Stimulated activated CD4-positive, alpha-beta T cell treated with anti-CD3 and anti-CD28 coated beads, Interleukin-2, amount 100 ng/mL, for 48 hours (primary cell): ENCODE data around the gene SGMS1.
"Not testable (repeated sequence)": the region's sequence is repeated elsewhere in the genome, so short reads cannot be mapped to it uniquely, and the experiment has no call there.

Experiments
- DNase-seq, 2 donors: peaks; one replicate each; pipeline ENCODE4 v3.0.0-alpha.2; 2020

The SGMS1 gene

DNA sequence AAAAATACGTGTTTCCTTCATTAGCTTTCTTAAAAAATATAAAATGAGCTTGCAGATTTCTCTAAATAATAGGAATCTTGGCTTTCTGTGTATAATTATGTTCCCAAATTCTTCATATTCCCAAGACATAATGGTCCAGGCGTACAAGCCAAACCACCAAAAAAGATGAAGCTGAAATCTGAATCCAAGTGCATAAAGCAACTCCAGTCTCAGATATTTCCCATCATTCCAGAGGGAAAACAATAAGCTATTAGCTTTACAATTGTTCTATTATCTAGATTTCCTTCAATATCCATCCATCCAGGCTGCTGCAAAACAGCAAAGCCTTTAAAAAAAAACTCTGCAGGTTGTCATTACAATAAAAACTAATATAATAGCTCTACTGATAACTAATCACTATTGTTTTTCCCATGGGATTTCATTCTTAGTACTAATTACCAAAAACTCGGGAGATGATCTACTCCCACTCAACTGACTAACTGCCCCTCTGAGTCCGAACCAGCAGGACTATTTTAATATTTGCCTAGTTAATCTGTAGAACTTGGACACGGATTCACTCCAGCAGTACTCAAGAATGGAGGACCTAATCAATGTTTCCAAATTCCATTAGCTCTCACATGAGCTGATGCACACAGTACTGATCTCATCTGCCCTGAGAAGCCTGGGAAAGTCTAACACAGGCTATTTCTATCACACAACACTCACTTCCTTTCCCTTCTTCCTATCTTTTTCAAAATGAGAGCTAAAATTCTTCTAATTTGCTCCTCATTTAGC, 263.5 kb downstream of the SGMS1 start:
- no peak for DNase-seq

DNA sequence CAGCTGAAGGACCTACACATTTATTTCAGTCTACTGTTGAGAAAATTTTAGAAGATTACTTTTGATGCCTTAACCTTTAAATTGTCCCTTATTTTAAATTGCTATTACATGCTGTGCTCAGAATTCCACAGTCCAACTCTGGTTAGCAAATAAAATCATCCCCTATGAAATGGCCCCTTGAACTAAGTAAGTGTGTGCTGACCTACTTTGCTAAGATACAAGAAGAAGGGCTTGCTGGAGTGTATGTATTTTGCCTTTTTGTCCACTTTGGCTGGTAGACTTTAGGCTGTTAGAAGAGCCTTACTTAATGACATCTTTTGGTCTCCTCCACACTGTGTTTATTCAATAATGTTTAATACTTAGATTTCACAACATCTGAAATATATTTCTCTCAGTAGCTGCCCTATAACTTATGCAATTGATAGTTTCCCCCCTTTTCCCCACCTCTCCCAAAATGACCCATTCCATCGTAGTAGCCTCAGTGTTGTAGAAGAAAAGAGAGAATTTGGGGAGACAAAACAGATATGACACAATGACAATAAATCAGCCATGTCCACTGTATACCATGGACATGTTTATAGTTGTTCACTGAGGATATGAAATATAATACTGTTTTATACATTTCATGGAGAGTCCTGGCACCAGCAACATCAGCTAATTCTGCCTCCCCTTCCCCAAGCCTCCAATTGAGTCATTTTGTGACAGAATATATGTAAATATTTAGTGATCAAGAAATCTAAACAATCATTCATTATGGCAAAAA, 264.6 kb downstream of the SGMS1 start:
- no peak for DNase-seq

DNA sequence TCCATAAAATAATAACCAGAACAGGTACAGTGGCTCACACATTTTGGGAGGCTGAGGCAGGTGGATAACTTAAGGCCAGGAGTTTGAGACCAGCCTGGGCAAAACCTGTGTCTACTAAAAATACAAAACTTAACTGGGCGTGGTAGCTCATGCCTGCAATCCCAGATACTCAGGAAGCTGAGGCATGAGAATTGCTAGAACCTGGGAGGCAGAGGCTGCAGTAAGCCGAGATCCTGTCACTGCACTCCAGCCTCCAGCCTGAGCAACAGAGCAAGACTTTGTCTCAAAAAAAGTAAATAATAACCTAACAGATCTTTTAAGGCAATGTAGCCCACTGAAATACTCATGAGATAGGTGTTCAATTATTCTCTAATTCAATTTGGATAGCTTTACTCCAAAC, 265.3 kb downstream of the SGMS1 start:
- DNase-seq: no peak

DNA sequence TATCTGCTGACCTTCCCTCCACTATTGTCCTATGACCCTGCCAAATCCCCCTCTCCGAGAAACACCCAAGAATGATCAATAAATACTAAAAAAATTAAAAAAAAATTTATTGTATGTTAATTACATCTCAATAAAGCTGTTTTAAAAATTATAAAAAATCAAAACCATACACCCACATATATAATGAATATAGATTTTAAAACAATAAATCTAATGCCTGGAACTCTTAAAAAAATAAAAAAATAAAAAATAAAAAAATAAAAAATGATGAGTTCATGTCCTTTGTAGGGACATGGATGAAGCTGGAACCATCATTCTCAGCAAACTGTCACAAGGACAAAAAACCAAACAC, 267.3 kb downstream of the SGMS1 start:
- DNase-seq: not testable (repeated sequence)

DNA sequence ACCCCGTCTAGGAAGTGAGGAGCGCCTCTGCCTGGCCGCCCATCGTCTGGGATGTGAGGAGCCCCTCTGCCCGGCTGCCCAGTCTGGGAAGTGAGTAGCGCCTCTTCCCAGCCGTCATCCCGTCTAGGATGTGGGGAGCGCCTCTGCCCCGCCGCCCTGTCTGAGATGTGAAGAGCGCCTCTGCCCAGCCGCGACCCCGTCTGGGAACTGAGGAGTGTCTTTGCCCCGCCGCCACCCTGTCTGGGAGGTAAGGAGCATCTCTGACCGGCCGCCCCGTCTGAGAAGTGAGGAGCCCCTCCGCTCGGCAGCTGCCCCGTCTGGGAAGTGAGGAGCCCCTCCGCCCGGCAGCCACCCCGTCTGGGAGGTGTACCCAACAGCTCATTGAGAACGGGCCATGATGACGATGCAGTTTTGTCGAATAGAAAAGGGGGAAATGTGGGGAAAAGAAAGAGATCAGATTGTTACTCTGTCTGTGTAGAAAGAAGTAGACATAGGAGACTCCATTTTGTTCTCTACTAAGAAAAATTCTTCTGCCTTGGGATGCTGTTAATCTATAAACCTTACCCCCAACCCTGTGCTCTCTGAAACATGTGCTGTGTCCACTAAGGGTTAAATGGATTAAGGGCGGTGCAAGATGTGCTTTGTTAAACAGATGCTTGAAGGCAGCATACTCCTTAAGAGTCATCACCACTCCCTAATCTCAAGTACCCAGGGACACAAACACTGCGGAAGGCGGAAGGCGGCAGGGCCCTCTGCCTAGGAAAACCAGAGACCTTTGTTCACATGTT, 267.9 kb downstream of the SGMS1 start:
- not testable (repeated sequence) for DNase-seq

DNA sequence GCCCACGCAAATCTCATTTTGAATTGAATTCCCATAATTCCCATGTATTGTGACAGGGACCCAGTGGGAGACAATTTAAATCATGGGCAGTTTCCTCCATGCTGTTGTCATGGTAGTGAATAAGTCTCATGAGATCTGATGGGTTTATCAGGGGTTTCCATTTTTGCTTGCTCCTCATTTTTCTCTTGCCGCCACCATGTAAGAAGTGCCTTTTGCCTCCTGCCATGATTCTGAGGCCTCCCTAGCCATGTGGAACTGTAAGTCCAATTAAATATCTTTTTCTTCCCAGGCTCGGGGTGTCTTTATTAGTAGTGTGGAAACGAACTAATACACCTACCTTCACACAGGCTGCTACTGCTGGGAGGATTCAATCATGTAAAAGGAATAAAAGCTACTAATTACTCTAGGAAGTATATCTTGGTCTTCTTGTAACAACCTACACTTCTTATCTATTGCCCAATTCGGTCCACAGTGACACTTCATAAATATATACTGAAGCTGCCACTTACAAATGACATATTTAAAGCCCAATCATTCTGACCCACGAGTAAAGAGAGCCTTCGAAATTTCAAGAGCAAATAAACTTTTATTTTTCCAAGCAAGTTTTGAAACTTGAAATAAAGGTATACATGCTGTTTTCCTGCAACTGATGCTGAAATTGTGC, 272.1 kb downstream of the SGMS1 start:
- DNase-seq: no peak

DNA sequence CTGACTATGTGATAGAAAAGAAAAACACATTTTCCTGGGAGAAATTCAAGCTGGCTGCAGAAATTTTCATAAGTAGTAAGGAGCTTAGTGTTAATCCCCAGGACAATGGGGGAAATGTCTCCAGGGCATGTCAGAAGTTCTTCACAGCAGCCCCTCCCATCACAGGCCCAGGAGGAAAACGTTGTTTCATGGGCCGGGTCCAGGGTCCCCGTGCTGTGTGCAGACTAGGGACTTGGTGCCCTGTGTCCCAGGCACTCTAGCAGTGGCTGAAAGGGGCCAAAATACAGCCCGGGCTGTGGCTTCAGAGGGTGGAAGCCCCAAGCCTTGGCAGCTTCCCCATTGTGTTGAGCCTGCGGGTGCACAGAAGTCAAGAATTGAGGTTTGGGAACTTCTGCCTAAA, 273.4 kb downstream of the SGMS1 start:
- no peak for DNase-seq

DNA sequence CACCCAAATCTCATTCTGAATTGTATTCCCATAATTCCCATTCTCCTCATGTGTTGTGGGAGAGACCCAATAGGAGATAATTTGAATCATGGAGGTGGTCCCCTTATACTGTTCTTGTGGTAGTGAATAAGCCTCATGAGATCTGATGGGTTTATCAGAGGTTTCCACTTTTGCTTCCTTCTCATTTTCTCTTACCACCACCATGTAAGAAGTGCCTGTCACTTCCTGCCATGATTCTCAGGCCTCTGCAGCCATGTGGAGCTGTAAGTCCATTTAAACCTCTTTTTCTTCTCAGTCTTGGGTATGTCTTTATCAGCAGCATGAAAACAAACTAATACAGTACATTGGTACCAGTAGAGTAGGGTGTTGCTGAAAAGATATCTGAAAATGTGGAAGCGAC, 274.2 kb downstream of the SGMS1 start:
- no peak for DNase-seq

DNA sequence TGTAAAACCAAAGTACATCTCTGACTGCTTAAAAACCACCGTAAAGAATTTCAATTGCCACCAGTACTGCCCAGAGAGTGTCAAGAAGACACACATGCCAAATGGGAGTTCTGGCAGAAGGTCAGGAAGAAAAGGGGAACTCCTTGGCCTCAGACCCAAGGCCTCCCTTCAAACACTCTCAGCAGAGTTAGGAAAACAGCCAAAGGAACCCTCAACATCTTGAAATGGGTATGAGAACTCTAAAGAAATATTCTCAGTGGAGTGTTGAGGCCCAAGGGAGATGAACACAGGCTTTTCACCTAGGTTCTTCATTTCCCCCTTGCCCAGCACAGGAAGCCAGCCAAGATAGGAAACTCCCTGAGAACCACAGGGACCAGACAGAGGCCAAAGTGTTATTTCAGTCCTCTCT, 276.4 kb downstream of the SGMS1 start:
- DNase-seq: no peak

DNA sequence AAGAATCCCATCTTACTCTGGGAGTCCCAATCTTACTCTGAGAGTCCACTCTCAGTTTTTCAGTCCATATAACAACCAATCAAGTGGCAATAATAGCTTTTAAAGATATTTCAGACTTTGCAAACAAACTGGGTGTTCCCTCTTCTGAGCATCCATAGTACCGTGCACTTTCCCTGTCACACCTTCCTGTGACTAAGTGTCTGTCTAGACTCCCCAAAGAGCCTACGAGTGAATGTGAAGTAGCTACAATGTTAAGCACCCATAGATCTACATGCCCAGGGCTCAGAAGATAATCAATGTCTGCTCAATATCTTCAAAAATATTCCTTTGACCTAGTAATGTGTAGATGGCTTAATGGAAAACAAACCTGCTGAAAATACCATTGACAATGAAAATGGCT, 276.8 kb downstream of the SGMS1 start:
- DNase-seq: no peak

DNA sequence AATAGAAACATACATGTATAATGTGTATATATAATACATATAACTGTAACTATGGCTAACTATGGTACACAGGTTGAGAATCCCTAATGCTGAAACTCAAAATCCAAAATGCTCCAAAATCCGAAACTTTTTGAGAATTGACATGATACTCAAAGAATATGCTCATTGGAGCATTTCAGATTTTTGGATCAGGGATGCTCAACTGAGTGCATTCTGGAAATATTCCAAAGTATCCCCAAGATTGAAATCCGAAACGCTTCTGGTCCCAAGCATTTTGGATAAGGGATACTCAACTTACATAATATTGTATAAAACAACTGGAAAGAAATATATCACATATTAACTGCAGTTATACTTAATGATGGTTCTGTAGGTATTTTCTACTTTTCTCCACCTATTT, 278.2 kb downstream of the SGMS1 start:
- DNase-seq: no peak

DNA sequence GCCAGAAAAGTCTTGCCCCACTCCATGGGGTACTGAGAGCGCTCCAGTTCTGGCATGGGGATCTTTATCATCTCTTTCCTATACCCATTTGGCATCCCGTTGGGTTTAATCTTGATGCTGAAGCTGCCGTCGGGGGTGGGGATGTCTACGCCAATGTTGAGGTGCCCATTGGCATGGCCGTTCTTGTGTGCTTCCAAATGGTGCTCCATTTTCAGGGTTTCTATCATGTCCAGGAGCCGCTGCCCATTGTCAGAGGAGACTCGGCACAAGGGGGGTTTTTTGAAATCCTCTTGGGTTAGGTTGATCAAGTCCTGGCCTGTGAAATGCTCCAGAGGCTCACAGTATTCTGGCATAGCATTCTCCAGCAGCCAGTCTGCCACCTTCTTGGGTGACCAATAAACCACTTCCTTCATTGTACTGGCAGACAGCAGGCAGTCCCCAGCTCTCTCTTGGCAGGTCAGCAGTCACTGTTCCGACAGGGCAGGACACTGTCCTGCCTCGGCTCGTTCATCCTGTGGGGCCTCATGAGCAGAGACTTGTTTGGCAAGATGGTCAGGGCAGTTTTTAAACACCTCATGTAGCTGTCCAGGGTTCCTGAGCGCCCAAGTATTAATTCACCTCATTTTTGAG, 279.9 kb downstream of the SGMS1 start:
- DNase-seq: no peak

DNA sequence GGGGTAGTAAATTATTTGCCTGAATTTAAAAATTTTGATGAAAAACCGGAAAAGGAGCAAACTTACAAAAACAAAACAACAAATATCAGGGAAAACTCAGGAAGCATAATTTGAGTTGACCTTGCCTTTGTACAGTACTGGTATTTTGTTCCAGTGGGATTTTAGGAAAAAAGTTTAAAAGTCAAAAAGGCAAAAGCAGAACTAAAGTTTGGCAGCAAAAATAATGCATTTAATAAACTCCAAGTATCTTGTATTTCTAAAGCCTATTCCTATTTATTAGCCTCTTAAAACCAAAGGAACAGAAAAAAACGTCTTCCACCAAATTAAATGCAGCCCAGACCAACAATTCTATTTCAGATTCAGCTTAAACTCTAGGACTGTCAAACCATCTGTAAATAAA, 281.8 kb downstream of the SGMS1 start:
- DNase-seq: no peak

DNA sequence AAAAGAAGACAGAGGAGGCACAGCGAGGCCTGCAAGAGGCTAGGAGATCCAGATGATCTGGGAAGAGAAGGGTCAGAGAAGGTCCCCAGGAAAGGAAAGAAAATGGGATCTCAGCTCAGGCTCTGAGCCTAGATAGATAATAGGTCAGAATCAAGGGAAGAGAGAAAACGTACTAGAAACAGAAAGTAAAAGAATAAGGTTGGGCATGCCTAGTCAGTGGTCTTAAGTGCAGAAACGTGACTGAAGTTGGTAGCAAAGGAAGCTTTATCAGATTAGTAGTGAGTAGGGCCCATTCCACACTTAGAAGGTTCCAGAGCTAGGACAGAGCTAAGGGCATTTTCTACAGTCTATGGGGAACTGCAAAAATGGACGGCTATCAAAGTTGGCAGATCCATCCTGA, 287.6 kb downstream of the SGMS1 start:
- DNase-seq: no peak

DNA sequence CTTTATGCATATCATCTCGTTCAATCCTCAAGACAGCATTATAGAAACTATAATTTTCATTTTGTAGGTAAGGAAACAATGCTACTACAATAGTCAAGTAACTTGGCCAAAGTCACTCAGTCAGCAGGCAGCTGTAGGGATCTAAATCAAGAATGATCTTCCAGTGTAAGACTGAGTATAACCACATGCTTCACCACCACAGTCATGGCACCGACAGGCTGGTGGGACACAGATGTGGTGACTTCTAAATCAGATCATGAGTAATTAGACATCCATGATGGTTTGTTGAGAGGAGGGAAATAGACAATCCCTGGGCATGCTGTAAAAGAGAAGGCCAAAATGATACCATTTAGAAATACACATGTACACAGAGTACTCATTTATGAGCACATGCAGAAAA, 288.4 kb downstream of the SGMS1 start:
- DNase-seq: no peak

DNA sequence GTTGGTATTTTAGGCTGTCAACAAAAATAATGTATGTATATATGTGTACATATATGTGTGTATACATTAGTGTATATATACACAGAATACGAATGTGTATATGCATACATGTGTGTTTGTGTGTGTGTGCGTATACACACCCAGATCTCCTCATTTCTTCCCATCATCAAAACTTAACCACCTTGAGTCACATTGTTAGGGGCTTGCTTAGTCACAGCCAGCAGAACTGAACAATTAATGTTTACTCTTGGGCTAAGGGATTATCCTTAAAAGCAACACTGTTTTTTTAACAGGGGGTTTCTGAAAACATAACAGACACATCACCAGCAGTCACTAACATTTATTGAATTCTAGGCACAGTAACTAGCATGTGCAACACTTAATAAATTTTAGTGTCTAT, 289.5 kb downstream of the SGMS1 start:
- DNase-seq: no peak

DNA sequence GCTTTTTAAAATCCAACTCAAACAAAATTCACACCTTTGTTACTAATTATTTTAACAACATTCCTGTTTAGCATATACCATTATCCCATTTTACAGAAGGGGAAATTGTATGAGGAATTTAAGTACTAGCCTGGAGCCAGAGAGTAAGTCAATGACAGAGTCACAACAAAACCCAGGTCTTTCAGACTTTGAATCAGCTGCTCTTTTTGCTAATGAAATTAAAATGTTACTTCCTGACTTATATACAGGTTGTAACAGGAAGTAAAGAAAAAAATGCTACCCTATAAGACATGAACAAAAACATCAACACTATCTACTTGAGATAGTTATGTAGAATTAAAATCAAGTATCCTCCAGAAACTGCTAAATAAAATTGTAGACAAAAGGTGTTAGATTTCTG, 289.9 kb downstream of the SGMS1 start:
- DNase-seq: no peak

DNA sequence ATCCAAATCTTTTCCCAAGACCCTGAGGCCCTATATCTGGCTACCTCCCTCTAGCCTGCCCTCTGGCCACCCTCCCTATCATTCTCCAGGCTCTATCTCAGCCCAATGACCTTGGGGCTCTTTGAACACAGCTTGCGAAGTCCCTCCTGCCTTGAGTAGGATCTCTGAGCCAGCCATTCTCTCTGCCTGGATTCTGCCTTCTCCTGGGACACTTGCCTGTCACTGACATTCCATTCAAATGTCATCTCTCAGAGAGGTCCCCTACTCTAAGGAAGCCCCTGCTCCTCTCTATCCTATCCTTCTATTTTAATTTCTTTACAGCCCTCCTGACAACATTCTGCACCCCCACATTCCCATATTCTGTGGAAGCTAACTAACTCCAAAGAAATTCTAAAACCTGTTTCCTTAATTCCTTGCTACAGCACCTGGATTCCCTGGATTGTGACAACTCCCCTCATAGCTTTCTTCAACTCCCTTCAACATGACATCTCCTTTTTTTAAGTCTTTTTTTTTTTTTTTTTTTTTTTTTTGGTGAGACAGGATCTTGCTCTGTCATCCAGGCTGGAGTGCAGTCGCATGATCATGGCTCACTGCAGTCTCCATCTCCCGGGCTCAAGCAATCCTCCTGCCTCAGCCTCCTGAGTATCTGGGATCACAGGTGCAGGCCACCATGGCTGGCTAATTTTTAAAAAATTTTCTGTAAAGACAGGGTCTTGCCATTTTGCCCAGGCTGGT, 291.5 kb downstream of the SGMS1 start:
- no peak for DNase-seq

DNA sequence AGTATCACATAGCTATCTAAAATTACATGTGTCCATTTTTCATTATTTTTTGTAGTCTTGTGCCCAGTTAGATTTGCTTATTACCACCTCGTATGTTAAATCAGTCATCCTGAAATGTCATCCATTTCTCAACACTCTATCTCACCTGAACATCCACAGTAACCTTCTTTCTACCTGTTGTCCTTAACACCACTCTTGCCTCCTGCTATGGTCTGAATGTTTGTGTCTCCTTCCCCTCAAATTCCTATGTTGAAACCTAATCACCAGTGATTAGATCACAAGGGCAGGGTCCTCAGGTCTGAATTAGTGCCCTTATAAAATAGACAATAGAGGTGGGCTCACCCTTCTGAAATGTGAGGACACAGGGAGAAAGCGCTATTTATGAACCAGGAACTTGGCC, 292.3 kb downstream of the SGMS1 start:
- DNase-seq: no peak

DNA sequence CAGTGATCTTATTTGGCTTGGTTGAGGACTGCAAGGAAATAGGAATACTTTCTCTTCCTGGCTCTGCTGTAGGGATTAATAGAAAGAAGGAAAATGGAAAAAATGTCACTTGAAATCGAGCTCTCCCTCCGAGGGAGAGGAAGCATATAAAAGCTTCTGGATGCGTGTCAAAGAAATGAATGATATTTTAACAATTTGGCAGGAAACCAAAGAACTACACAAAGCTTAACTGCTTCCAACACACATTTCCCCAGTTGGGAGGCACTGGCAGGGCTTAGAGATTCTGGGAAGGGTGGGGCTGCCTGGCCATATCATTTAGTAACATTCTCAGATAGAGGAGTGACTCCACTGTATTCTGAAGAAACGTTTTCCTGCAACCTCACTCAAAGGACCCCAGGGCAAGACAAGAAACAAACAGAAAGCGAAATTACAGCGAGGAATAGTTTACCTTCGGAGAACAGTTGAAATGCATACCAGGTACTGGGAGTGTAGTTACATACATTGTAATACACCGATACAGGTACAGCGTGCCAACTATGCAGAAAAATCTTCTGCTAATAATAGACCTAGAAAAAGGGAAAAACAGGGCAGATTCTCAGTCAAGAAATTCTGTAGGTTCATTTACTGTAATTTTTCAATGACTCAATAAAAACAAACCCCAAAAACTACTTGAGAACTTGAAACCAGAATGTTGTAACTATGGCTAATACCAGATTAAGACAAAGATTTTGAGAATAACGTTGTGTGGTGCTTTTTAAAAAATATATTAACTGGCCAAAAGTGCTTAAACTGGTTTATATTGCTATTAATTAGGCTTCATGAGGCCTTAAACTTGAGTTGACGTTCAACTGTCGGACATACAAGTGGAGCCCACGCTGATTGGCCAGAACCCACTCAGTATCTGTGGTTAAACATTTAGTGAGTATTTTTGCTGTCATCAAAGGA, 296.7 kb downstream of the SGMS1 start:
- DNase-seq: no peak

DNA sequence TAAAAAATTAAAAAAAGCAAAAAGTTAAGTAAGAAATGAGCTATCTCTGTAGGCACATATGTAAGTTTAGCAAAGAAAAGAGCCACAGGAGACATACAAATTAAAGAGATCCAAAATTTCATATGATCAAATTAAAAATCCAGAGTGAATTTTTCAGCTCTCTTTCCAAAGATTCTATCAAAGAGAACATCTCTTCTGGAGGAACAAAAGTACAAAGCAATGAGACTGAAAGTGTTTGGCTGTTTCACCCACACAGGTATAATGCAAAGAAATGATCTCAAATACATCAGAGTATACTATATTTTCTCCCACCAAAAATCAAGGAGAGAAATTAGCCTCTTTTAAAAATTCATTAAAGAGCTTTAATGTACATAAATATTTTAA, 297.6 kb downstream of the SGMS1 start:
- no peak for DNase-seq
